NCI-H748 treated with DMSO at 0.1 percent for 48 hours (cell line): Measurements from ENCODE around the gene TBXAS1.
A peak's percentile ranks its signal among the peaks of the same experiment; 100 is the strongest.
"Not testable (repeated sequence)": the region's sequence is repeated elsewhere in the genome, so short reads cannot be mapped to it uniquely, and the experiment has no call there.

Source experiments
- DNase-seq: peaks from one replicate; lab custom pipeline; 2025; lab: John Stamatoyannopoulos, UW

The TBXAS1 gene

DNA sequence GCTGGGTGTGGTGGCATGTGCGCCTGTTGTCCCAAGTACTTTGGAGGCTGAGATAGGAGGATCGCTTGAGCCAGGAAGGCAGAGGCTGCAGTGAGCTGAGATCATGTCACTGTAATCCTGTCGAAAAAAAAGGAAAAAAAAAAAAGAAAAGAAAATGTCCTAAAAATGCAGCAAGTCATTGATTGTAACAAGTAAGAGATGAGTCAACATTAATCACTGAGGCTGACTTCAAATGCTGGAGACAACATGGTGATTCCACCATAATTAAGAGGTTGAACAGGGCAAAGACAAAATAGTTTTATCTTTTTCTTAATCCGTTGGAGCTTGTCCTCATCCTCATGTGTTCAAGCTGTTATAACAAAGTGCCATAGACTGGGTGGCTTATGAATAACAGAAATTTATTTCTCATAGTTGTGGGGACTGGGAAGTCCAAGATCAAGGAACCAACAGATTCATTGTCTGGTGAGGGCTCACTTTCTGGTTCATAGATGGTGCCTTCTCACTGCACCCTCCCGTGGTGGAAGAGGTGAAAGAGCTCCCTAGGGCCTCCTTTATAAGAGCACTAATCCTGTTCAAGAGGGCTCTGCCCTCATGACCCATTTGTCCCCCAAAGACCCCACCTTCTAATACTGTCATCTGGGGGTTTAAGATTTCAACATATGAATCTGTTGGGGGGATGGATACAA is 60.3 kb downstream of the TBXAS1 start:
- no peak for DNase-seq

DNA sequence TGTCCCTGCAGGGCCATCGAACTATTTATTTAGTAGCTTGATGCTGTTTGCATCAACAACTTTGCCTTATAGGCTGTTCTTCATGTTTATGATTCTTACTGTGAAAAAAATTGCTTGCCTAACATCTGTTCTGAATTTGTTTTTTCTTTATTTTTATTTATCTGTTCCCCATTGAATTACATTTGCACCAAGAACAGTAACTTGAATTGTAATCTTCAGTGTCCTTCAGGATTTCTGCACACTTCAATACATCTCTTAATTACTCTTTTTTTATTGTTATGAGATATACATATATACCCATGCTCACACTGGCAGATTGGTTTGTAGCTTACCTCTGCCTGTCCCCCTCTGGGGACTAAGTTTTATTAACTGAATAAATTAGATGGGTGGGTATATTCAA is 64.4 kb downstream of the TBXAS1 start:
- no peak for DNase-seq

DNA sequence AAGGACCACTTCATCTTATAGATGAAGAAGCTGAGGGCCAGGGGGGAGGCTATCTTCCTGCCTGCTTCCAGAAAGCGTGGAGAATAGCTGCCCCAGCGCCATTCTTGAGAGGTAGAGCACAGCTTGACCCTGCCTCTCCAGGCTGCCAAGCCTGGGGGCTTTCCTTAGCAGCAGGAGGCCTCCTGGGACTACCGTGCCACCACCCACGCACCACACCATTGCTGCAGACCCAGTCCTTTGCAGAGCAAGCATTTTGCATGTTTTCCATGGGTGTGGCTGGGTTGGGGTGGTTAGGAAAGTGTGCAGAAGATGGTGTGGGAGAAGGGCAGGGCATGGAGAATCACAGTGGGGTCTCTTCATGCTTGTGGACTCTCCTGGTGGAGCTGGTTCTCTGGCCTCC is 64.9 kb downstream of the TBXAS1 start:
- no peak for DNase-seq

DNA sequence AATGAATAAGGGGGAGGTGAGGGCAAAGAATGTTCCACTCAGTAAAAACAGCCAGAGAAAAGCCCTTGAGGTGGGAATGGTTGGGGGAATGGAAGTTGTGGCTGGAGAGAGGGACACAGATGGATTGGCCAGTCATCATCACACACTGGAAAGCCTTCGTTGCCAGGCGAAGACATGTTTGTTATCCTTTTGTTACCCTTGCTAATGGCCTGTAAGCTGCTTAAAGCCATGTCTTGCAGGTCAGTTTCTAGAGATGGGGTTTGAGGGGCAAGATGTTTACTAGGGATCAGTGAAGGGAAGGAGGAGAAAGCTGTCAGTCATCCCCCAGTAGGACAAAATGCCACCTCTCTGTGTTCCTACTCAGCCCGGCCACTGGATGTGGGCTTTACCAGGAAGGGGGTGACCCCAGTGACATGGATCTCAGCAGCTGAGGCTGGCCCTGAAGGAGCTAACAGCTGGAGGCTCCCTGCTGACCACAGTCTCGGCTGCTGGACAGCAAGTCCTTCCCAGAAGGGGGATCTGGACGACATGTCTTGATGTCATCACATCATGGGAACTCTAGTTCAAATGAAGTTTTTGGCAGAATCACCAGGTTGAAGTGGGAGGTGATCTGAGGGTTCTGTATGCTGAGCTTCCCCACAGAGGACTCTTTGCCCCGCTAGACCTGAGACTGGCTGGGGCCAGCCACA is 66.2 kb downstream of the TBXAS1 start:
- DNase-seq = no peak

DNA sequence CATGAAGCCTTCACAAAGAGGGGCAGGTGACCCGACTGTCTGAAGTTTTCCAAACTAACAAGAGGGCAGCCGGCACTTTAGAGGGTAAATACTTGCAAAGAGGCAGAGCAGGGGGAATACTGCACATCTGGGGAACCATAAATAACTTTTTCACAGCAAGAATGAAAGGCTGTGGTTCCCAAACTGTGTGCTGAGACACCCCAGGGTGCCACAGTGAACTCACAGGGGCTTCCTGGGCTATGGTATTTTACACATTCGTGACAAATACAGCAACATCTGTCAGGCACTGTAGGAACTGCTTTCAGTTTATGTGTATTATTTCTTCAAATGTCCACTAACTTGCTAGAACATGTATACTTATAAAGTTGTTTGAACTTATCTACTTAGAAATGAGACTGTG is 67.2 kb downstream of the TBXAS1 start:
- no peak for DNase-seq

DNA sequence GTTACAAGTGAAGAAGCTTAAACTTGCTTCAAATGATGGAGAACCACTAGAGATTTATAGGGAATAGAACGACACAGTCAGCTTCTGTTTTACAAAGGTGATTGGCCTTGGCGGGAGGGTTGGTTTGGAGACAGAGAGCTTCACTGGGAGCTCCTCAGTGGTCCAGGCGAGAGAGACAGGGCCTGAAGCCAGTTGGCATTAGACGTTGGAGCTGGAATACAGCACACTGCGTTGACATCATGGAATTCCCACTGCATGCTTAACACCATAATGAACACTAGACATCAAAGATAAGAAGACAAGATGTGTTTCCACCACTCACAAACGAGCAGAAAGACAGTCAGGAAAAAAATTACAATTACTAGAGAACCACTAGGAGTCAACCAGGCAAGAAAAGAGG is 67.8 kb downstream of the TBXAS1 start:
- no peak for DNase-seq

DNA sequence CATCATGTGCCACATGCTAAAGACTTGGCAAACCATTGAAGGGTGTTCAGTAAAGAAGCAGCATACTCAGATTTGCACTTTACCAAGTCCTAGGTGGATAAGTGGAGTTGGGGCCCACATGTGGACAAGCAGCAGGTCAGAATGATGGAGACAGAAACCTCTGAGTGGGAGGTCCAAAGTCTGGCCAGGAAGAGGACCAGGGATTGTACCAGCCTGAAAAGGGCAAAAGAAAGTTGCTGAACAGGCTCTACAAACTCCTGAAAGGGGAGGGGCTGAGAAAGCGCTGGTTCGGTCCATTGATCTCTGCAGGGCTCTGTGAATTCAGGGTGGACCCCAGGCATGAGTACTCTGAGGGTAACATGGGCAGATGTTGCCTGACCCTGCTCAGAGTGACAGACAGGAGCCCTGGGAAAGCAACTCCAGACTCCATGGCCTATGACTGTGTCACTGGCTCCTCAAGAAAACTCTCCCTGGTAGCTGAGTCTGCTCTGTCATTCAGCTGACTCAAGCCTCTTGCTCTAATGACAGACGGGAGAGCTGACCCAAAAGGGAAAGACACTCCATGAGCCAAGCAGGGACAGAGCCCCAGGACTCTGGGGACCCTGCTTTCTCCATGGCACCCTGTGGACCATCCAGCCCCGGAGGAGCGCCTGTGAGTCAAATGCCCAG is 68.5 kb downstream of the TBXAS1 start:
- DNase-seq = no peak

DNA sequence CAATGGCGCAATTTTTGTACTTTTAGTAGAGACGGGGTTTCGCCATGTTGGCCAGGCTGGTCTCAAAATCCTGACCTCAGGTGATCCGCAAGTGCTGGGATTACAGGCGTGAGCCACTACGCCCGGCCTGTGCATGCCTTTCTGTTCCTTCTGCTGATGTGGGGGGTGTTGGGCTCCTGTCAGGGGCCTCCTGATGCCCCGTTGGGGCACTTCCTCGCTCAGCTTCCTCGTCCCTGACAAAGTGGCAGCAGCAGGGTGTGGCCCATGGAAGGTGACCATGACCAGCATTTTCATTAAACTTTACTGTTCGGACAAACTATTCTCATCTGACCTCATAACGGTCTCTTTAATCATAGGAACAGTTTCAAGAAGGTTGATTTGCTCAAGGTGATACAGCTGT is 69.4 kb downstream of the TBXAS1 start:
- no peak for DNase-seq

DNA sequence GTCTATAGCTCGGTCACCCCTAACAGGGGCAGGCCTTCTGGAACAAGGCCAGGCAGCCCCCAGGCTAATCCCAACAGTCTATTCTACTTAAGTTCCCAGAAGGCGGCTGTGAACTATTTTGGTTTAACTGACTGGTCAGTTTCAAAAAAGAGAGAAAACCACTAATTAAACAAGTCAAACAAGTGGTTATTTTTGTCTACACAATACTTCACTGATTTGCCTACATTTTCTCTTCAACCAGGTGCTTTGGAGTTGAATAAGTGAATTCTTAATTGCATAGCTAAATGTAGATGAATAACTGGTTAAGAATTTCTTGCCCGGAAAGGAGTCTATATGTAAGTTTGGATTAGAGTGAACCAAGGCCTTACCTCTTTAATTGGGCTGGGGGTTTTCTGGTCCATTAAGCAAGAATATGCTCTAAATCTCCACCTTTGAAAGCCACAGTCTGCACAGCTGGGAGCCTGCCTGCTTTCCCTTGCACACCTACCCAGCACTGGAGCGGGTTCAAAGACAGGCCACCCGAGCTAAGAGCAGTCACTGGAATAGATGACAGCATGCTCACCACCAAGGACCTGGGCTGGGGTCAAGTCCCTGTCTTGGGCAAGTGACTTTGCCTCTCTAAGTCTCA is 70.4 kb downstream of the TBXAS1 start:
- no peak for DNase-seq

DNA sequence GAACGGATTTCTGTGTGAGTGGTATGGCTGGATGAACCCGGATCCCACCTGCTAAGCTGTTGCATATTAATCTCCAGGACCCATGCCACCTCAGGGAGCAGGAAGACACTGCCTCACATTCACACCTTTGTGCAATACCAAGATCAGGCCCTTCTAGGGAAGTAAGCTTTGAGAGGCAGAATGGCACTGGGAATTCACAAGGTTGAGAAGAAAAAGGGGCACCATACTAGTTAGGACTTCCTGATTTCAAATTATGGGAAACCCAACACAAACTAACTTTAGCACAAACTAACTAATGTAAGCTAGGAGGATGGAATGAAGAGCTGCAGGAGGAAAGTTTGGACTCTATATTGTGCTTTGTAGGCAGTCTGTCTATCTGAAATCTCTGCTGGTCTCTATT is 71.3 kb downstream of the TBXAS1 start:
- no peak for DNase-seq

DNA sequence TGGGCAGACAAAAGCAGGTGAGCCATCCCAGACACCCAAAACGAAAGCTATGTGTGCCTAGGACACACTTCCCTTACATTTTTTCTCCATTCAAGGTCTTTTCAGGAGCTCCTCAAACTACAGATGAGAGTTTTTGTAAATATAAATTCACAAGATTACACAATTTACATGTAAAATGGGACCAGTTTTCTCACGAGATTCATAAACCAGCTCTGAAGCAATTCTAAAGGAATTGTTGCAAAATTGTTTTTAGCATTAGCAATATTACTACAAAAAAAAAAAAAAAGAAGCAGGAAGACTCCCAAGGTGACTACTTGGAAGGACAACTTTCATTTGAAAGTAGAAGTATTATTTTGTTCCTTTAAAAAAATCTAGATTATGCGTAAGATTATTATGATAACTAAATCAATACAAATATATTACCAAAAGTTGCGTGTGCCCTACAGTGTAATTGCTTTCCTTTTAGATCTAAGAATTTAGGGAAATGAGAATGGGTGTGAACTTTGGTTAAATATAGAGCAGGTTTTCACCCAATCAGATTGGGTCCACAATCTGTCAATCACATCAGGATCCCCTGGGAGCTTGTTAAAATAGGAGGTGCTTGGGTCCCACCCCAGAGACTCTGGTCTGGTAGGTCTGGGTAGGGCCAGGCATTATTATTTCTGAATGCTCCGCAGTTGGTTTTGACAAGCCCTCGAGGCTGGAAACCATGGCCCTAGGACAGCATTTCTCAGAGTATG is 72.2 kb downstream of the TBXAS1 start:
- DNase-seq = no peak

DNA sequence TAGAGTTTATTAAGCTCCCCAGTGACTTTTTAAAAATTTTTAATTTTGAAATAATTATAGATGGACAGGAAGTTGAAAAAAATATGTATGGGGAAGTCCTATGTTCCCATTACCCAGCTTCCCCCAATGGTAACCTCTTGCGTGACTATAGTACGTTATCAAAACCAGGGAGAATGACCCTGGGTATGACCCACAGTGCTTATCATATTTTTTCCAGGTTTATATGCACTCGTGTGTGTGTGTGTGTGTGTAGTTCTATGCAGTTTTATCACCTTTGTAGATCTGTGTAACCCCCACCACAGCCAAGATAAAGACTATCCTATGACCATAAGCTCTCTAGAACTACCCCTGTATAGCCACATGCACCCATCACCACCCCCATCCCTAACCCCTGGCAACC is 72.8 kb downstream of the TBXAS1 start:
- no peak for DNase-seq

DNA sequence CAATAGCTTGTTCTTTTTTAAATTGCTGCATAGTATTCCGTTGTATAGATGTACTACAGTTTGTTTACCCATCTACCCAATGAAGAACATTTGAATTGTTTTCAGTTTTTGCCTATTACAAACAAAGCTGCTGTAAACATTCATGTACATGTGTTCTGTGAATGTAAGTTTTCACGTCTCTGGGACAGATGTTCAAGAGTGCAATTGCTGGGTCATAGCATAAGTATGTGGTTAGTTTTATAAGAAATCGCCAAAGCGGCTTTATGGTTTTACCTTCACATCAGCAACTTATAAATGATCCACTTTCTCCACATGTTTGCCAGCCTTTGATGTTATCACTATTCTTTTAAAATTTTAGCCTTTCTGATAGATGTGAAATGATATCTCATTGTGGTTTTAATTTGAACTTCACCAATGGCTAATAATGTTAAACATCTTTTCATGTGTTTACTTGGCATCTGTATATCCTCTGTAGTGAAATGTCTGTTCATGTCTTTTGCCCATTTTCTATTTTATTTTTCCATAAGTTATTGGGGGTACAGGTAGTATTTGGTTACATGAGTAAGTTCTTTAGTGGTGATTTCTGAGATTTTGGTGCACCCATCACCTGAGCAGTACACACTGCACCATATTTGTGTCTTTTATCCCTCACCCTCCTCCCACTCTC is 73.5 kb downstream of the TBXAS1 start:
- DNase-seq = no peak

DNA sequence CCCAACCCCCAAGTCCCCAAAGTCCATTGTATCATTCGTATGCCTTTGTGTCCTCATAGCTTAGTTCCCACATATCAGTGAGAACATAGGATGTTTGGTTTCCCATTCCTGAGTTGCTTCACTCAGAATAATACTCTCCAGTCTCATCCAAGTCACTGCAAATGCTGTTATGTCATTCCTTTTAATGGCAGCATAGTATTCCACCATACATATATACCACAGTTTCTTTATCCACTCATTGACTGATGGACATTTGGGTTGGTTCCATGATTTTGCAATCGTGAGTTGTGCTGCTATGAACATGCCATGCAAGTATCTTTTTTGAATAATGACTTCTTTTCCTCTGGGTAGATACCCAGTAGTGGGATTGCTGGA is 74.0 kb downstream of the TBXAS1 start:
- not testable (repeated sequence) for DNase-seq

DNA sequence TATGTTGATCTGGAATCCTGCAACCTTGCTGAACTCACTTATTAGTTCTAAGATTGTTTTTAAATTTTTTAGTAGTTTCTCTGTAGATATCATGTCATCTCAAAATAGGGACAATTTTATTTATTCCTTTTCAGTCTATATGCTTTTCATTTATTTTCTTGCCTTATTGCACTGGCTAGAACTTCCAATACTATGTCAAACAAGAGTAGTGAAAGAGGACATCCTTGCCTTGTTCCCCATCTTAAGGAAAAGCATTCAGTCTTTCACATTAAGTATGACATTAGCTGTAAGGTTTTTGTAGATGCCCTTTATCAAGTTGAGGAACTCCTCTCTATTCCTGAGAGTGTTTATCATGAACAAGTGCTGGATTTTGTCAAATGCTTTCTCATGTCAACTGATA is 77.8 kb downstream of the TBXAS1 start:
- DNase-seq = no peak

DNA sequence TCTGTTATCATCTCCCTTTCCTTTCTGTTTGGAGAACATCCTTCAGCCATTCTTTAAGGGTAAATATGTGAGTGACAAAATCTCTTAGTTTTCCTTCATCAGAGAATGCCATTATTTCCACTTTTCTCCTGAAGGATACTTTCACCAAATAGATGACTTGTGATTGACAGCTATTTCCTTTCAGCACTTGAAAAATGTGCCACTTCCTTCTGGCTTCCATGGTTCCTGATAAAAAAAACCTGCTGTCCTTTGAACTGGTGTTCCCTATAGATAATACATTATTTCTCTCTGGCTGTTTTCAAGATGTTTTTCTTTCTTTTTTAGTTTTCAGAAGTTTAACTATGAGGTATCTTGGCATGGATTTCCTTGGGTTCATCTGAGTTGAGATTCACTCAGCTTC is 79.7 kb downstream of the TBXAS1 start:
- no peak for DNase-seq

DNA sequence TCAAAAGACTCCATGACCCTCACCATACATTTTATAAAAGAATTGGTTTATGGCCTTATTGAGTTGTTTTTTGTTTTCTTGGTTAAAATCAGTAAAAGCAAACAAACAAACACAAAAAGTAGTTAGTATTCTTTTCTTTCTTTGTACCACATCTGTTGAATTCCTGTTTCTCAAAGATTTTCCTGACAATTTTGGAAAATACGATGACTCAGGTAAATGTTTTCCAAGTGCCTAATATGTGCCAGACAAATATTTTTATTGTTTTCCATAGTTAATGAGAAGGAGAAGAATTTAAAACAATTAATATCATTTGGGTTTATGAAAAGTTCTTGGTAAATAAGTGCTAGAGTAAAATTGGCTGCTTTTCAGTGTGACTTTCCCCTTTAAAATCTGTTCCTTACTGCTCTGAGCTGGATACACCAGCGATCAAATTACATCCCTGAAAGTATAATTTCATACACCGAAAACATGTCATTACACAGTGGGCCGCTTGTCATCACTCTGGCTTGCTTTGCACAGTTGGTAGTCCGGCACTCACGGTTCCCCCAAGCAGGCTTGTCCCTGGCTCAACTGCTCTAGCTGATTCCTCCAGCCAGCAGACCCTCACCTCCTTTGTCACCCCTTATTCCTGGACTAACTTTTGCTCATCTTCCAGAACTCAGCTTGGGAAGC is 80.5 kb downstream of the TBXAS1 start:
- peak; percentile 20 for DNase-seq

DNA sequence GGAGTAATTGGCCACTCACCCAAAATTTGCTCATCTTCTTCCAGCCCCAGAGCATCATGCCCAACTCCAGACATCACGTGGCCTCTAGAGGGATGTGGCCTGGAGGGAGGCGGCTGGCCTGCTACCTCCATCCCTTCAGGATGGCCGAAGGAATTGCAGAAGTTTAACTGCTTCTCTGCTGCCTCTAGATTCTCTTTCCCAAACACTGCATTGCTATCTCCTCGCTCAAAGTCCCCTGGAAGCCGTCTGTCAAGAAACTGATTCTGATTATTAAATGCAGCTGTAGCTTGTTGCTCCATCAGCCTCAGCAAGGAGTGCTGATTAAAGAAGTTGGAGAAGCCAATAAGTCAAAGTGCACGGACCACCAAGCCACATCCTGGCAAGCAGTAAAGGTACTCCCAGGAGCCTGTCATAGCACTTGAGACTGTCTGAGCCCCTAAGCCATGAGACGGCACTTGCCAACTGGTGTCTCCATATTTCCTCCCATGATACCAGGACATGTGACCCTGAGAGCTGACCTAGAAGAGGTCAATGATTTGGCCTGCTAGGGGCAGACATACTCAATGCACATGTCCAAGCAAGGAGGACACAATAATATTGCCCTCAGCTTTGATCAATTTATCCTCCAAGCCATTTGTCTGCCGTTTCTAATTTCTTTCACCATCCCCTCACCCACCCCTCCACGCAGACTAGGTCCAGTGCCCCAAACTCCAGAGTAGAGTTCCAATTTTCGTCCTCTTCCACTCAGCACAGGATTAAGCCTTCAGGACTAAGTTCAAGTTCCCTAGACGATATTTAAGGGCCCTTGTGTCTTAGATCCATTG is 84.2 kb downstream of the TBXAS1 start:
- DNase-seq = no peak

DNA sequence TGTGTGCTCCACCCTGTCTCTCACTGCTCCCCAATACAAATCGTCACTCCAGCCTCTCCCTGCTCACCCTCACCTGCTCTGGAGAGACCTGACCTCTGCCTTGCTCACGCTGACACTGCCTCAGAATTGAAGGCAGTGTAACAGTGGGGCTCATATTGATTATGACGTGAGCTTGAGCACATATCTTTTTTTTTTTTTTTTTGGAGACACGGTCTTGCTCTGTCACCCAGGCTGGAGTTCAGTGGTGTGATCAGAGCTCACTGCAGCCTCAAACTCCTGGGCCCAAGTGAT is 84.7 kb downstream of the TBXAS1 start:
- no peak for DNase-seq
